HG03354 (cell line): ENCODE measurements around the gene DYSF.

Experiments
- ATAC-seq: cut with Tn5 transposase; IDR thresholded peaks from one replicate; pipeline ENCODE4 v1.9.1; 2021; ENCODE audit warnings: mild to moderate bottlenecking; ENCODE audit not compliant: unreplicated experiment, poor library complexity, severe bottlenecking

The DYSF gene

DNA sequence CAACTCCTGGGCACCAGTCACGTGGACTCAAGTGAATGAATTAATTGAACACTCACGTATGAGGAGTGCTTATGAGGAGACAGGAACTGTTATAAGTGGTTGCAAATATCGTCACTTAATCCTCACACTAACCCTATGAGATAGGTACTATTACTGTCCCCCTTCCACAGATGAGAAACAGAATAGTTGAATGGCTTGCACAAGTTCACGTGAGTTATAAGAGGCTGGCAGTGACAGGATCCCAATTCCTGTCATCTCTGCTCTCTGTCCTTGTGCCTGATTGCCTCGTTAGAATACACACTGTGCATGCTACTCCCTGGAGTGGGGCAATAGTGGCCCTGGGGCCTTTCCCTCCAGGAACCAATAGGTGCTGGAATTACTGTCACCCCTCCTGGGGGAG is 253.5 kb downstream of the DYSF start:
- ATAC-seq: no peak

DNA sequence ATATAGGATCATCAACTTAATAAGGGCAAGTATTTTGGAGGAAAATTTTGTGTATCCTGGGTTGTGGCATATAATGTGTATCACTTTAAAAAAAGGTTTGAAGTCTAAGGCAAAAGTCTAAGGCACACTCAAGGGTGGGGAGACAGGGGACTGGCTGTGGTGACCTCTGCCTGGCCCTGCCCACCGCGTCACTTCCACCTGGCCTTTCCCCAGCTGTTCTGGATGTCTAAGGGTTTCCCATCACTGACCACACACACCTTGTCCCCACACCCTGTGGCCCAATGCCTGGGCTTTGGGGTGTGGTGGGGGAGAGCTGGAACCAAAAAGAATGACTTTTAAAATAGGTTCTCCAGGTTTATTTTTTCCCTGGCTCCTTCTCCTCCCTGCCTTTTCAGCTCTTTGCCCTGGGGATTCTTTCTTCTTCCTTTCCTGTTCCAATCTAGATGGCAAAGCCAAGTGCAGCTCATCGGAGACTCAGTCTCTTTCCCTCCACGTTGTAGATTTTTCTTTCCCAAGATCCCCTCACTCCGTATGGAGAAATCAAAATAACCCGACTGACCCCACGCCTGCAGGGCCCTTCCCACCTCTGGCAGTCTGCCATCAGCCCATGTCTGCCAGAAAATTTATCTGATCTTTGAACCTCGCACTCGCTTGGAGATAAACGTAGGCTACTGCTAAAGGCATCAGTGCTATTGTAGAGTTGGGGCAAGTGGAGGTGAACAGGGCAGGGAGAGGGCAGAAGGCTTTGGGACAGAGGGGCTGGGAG is 257.2 kb downstream of the DYSF start:
- no peak for ATAC-seq

DNA sequence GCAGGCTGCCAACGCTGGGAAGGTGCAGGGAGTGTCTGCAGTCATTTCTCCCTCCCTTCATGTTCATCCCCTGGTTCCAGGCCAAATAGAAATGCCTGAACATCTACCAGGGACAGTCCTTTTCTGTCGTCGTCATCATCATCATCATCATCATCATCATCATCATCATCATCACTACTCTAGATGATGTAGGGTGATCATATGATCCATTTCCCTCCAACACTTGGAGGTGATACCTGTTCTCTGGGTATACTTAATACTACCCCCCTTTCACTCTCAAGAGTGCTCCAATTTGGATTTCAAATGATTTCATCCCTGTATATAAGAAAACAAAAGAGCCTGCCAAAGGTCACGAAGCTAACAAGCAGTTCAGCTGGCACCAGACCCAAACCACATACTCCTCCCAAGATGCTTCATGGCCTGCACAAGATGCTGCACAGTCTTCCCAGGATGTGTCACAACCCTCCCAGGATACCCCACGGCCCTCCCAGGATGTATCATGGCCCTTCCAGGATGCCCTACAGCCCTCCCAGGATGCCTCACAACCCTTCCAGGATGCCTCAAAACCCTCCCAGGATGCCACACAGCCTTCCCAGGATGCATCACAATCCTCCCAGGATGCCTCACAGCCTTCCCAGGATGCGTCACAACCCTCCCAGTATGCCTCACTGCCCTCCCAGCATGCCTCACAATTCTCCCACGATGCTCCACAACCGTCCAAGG is 257.9 kb downstream of the DYSF start:
- no peak for ATAC-seq

DNA sequence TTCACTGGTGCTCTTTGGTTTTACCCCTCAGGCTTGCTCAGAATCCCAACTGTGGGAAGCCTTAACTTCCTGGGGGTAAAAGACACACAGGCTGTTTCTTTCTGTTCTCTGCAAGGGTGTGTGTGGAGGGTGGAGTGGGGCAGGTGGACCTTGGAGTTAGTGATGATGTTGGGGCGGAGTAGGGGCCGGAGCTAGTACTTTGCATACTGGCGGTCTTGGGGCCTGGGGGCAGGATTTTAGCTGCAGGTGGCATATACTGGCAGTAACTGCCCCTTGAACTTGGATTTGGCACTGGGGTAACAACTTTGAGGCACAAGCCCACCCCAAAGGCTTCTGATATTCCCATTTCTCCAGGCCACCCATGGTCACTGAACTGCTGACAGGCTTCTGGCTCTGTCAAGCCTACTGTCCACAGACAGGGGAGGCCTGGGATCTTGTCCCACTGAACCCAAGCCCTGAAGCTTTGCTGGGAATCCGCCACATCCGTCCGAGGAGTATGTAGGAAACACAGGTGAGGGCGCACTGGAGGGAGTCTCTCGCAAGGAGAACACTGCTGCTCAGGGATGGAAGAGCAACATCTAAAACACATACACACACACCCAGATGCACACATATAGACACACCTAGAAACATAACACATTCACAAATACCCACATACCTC is 258.9 kb downstream of the DYSF start:
- no peak for ATAC-seq

DNA sequence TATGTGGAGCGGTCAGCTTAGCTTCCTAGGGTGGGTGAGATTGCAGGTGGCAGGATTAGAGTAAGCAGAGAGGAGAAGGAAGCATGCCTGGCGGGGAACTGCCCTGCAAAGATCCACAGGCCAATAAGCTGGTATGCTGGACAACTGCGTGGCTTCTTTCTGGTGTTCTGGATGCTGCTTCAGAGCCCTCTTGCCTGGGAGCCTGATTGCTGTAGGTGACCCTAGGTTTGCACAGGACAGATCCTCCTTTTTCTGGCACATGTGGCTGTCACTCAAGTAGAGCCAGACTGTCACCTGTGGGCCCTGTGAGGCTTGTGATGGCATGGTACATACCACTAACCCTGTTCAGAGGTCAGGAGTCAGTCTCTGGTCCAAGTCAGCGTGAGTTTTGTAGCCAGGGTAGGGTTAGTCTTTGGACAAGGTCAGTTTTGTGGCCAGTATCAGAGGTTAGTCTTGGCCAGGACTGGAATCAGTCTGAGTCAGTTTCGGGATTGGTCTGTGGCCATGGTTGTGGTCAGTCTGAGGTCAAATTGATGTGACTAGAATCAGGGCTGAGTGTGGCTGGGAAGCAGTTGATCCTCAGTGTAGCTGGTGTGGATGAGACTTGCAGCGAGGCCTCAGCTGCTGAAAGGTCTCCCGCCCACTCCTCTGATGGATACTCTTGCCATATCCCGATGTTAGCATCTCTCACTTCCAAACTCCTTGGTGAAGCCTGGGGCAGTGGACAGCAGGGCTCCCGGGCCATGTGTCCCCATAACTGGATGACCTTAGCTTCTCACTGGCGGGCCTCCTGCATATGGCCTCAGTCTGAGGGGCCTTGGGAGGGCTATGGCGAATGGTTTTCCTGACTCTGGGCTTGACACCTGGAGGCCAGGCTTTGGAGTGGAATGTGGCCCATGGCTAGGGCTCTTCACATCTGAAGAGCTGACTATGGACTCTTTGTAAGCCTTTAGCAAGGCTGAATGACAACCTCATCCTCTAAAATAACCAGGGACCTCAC is 260.5 kb downstream of the DYSF start:
- no peak for ATAC-seq

DNA sequence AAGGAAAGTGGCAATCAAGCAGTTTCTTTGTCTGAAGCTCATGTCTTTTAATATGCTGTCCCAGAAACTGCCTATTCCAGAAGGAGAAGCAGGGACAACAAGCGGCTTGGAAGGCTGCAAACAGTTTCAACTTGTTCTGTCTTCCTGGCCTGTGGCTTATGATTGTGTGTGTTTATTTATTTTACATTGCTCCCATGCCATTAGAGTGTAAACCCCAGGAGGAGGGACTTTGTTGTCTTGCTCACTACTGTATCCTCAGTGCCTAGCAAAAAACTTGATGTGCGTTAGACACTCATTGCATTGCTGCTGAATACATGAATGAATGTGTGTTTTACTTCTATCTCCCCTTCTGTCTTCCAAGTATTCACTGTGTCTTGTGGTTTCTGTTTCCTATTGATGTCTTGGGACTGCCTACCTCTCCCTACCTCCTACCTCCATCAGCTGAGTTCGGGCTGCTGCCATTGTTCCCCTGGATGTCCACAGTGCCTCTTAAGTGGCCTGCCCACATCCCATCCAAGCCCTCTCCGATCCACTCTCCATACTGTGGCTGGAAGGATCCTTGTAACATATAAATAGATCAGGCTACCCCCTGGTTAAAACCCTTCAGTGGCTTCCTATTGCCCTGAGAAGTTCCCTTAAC is 261.4 kb downstream of the DYSF start:
- no peak for ATAC-seq

DNA sequence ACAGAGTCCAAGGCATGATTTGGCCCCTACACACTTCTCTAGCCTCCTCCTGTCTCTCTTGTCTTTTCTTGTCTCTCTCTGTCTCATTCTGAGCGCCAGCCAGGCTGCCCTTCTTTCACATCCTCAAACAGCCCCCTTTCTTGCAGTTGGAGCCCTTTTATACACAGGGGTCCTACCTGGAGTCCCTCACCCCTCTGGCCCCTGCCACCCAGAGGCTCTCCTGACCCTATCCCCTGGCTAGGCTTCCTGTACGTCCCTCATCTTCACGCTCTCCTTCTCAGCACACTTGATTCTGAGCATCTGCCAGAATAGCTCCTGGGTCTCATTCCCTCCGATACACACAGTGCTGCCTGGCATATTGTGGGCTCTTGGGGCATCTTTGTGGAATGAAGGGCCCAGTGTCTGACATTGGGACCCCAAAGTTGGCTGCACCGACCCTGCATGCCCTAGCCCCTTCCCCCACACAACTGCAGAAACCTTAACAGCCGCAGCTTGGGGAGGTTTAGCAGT is 261.9 kb downstream of the DYSF start:
- ATAC-seq: no peak

DNA sequence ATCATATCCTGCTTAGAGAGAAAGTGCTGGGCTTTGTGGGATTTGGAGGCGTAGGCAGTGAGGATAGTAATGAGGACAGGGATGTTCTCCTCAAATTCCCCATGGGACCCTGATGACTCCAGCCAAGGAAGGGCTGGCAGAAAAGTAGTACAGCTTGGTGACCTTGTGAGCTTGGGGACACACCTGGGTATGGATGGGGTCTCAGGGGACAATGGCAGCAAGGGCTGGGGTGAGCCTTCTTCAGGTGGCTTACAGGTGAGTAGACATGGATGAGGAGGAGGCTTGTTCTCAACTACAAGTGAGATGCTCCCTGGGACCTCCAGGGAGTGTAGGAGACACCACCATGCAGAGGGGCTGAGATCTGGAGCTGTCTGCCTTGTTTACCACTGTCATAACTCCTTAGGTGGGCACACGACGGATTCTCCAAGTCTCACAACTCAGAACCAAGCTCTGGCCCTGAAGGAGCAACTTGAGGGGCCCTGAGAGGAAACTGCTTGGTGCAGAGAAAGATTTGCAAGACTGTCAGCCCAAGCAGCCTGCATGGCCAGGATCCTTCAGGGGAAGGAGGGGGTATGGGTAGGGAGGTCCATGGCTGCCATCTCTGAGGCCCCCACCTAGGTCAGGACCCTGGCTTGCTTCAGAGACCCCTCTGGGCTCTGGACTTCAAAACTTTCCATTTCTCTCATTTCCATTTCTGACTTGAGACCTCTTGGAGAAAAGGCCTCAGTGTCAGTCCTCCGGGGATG is 262.8 kb downstream of the DYSF start:
- no peak for ATAC-seq

DNA sequence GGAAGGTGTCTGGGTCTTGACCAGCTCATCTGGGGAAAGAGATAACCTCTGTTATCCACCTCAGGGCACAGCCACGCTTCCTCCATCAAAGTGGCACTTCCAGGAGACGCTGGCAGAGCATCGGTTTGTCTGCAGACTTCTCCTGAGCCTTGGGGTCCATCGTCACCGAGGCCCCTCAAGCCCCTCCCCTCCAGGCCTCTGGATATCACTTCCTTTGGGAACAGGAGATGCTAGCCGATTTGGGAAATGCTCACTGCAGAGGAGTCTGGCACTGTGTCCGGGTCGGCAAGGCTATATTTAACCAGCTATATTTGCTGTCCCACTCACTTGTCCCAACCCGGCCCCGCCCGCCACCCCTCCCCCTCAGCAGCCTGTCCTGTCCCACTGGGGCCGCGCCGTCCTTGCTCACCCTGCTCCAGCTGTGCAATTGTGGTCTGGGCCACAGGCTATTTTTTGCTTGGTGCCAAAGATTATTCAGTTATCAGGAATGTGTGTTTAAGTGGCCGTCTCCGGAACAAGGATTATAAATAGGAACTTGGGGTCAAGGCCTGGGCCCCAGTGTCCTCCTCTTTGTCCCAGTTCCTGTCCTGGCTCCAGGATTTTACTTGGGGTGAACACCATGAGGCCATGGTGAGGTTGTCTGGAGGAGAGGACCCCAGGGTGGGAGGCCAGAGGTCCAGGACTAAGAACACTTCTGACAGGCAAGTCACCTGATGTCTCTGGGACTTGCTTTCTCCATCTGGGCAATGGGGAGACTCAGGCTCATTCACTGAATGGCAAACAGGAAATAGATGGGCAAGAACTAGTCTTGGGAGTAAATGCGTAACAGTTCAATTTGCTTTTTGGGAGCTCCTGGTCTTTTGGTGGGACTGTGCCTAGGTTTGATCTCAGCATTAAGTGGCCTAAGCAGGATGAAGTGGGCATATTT is 263.6 kb downstream of the DYSF start:
- no peak for ATAC-seq

DNA sequence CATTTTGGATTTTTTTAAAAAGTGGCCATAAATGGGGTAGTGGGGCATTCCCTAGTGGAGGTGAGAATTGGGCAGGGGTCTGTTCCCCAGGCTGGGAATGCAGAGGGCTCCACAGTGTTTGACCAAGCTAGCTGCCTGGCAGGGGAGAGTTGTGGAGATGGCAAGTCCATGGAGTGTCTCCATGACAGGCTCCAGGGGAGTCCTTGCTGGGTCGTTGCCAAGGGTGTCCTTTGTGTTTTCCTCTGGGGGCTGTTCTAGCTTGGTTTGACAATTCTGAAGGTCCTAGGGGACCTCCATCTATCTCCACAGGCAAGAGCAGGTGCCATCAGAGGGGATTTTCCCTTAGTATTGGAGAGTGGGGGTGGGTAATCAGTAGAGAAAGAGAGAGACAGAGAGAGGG is 265.3 kb downstream of the DYSF start:
- no peak for ATAC-seq

DNA sequence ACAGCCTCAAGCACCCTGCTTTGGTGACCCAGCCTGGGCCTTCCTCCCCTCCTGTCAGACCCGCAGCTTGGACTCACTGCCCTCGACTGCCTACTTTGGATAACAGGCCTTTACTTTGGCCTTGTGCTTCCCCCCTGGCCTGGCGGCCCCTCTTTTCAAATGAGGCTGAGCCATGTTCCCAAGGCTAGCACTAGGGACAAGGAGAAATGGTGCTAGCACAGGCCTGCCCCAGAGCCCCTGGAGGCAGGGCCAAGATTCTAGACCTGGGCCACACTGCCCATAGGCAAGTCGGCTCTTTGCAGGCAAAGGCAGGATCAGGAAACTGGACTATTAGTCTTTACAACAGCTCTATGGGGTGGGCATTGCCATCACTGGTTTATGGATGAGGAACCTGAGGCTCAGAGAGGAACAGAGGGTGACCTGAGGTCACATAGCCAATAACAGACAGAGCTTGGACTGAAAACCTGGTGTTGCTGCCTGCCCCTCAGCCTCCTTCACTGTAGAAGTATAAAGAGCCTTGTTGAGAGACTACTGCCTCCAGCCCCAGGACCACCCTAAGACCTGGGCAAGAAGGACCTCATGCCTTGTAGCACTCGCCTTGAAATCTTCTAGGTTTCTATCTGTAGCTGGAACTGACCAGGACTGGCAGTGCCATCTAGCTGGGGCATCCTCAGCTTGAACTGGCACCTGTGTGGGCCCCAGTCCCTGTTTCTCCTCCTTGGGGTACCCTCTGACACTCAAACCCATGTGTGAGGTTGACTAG is 266.3 kb downstream of the DYSF start:
- ATAC-seq: no peak

DNA sequence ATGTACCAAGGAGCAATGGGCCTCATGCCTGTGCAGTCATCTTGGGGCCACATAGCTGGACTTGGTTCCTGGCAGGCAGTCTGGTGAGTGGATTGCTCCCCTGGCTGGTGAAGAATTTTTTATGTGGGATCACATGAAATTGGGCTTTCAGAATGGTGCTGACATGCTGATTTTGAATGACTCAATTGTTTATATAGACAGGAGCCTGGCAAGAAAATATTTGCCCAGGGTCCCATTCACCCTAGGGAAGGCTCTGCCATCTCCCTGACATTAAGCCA is 266.9 kb downstream of the DYSF start:
- no peak for ATAC-seq

DNA sequence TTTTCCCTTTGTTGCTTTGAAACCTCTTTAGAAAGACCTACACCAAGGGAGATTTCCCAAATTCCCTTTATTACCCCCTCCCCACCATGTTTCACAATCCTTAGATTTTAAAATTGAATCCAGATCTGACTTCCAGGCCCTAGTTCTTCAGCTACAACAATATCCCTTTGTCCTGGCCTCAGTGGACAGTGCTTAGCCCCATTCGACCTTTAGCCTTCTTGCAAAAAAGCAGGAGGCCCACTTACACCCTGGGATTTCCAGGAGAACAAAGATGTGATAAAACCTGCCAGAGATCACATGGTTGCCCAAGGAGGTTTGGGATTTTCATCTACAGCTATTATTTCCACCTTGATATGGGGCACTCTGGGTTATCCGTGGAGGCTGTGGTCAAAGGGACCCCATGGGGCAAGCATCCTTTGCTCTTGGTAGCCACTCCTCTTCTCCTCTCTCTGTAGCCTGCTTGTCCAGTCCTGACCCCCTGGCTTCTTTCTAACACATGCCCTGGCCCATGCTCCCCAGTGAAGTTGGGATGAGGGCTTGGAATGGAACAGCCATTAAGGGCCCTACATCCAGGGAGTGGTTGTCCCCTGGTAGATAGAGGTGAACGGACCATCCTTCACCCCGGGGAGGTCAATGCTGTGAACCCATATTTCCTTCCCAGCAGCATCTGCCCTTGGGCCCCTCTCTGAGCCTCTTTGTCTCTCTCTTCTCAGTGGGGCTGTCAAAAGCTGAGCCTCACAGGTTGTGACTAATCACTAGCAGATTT is 267.4 kb downstream of the DYSF start:
- no peak for ATAC-seq

DNA sequence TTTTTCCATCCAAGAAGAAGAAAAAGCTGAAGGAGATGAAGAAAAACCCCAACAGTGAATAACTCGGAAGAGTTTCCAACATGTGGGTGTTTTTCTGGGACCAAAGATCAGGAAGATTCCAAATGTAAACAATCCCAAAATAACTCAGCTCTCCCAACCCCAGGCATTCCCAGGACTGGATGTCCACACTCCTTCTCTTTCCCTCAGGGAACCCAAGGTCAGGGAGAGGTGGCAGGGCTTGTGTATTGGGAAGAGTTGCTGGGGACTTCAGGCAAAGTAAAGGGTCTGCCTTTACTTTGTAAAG is 268.0 kb downstream of the DYSF start:
- ATAC-seq: no peak

DNA sequence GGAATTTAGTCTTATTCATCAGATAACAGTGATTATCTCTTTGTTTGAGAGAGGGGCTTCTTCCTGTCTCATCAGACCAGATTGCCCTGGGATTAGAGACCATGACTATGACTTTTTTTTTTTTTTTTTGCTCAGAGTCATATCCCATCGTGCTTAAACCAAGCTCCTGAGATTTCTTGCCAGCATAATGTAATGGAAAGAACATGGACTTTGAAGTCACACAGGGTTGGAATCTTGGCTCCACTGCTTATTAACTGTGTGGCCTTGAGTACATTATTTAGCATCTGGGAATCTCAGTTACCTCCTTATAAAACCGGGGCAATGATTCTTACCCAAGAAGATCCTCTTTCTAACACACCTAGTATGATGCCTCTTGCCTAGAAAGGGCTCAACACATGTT is 268.3 kb downstream of the DYSF start:
- no peak for ATAC-seq

DNA sequence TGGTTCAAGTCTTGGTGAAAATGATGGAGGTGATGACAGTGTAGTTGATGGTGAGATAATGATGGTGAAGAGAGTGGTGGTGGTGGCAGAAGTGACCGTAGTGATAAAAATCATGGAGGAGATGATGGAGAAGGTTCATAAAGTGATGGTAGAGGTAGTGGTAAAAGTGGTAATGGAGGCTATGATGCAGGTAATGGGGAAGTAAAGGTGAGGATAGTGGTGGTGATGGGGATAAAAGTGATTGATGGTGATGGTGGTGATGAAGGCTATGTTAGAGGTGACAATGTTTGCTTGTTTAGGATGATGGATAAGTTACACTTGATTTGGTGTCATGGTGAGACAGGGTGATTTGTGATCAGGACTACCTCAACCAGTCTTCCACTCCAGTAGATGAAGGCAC is 268.9 kb downstream of the DYSF start:
- no peak for ATAC-seq
